Breast epithelium (tissue), 3 donors: ENCODE data around the gene FBLN1.

ENCODE experiments used
- POLR2A ChIP-seq: fragments of 450-650 bp; IDR thresholded peaks from one replicate; pipeline ENCODE4 v1.6.1; 2016; ENCODE audit warnings: antibody characterized with exemption, mild to moderate bottlenecking, moderate library complexity
- POLR2AphosphoS5 ChIP-seq, 3 donors: sonication (generic); formaldehyde crosslinking; IDR thresholded peaks; one replicate each; pipeline ENCODE4 v1.6.1; 2017; ENCODE audit warnings: antibody characterized with exemption in 3 of 3
- TF ChIP-seq, protein P1 (sequence below), 3 donors: fragments of 450-650 bp; IDR thresholded peaks; one replicate each; pipeline ENCODE4 v1.5.1; 2016 to 2017; ENCODE audit warnings: antibody characterized with exemption in 3 of 3, mild to moderate bottlenecking in 3 of 3, moderate library complexity in 3 of 3

DNA sequence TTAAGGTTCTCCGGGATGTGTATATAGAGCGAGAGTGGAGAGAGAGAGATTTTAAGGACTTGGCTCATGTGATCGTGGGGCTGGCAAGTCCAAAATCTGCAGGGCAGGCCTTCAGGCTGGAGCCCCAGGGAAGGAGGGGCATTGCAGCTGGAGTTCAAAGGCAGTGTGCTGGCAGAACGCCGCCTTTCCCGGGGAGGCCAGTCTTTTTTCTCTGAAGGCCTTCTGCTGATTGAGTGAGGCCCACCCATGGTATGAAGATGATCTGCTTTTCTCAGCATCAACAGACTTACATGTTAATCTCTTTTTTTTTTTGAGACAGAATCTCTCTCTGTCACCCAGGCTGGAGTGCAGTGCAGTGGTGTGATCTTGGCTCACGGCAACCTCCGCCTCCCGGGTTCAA, 25.4 kb downstream of the FBLN1 start:
- TF ChIP-seq POLR2AphosphoS5 (IDR thresholded peaks at IDR 0.05) (no peak), POLR2A (no peak)
- TF ChIP-seq, protein P1, sequence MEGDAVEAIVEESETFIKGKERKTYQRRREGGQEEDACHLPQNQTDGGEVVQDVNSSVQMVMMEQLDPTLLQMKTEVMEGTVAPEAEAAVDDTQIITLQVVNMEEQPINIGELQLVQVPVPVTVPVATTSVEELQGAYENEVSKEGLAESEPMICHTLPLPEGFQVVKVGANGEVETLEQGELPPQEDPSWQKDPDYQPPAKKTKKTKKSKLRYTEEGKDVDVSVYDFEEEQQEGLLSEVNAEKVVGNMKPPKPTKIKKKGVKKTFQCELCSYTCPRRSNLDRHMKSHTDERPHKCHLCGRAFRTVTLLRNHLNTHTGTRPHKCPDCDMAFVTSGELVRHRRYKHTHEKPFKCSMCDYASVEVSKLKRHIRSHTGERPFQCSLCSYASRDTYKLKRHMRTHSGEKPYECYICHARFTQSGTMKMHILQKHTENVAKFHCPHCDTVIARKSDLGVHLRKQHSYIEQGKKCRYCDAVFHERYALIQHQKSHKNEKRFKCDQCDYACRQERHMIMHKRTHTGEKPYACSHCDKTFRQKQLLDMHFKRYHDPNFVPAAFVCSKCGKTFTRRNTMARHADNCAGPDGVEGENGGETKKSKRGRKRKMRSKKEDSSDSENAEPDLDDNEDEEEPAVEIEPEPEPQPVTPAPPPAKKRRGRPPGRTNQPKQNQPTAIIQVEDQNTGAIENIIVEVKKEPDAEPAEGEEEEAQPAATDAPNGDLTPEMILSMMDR (IDR thresholded peaks at IDR 0.05), result no peak
